T47D (cell line): ENCODE data around the gene CDIPT.
A peak's percentile ranks its signal among the peaks of the same experiment; 100 is the strongest.
"Not testable (repeated sequence)": the region's sequence is repeated elsewhere in the genome, so short reads cannot be mapped to it uniquely, and the experiment has no call there.

ENCODE experiments used
- DNase-seq, 2 experiments: peaks; one replicate each; pipeline versions ENCODE4 v3.0.0 to v3.0.0-alpha.2; 2011 to 2012; ENCODE audit warnings: low read depth in 1 of 2, low spot score in 1 of 2
- JUND ChIP-seq: IDR thresholded peaks from 2 replicates; pipeline ENCODE4 v1.6.1; 2012; ENCODE audit warnings: low read depth
- in situ Hi-C: cut with HindIII; loops from 2 replicates; pipeline ENCODE4 v1.10.0; 2016; ENCODE audit warnings: low sequenced_read_pairs, low pct_unique_long_range_greater_than_20kb

The CDIPT gene

DNA sequence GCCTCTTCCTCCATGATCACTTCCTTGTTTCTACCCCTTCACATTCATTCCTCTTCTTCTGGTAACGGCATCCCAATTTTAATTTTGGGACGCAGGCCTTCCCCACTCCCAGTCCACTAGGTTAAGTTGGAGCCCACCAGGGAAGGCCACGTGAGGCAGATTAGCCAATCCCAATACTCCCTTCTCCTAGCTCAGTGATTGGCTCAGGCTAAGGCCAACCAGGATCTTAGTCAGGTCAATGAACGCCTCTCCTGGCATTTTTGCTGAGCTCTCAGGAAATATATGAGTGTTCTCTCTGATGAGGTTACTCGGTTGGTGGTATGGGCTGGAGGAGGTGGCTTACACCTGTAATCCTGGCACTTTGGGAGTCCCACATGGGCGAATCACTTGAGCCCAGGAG lies 21.0 kb upstream of the CDIPT start:
- no peak for DNase-seq
- in situ Hi-C loops = no loop called here
- no peak for TF ChIP-seq JUND

DNA sequence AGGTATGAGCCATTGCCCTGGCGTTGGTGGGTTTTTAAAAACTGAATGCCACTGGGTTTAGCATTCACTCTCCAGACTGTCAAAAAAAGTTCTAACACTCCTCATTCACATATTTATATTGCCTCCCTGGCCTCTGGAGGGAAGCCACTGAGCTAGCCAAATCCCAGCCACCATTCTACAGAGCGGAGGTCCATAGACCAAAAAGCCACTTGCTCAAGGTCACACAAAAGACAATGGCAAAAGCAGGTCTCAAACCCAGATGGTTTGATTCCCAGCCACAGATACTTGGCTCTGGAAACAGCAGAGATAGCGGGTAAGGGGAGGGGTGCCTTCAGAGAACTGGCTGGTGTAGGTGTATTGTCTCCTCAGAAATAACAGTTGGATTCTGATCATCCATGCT lies 18.0 kb upstream of the CDIPT start:
- in situ Hi-C loops = no loop called here
- DNase-seq = no peak
- no peak for TF ChIP-seq JUND

DNA sequence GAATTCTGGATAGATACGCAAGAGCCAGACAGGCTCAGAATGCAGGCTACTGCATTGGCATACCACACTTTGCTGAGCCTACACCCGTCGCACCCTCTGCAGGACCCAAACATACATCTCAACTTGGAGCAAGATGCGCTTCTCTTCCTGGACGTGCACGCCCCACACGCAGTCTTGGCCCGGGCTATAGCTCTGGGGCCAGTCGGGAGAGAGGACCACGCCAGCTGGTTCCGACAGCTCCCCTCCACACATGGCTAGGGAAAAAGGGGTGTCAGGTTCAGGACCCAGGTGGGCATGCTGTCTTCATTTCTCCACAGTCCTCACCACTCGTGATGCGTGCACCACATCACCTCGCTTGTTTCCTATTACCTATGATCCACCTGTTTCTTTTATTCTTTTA lies 15.1 kb upstream of the CDIPT start:
- in situ Hi-C loops = no loop called here
- no peak for DNase-seq
- TF ChIP-seq JUND = no peak

DNA sequence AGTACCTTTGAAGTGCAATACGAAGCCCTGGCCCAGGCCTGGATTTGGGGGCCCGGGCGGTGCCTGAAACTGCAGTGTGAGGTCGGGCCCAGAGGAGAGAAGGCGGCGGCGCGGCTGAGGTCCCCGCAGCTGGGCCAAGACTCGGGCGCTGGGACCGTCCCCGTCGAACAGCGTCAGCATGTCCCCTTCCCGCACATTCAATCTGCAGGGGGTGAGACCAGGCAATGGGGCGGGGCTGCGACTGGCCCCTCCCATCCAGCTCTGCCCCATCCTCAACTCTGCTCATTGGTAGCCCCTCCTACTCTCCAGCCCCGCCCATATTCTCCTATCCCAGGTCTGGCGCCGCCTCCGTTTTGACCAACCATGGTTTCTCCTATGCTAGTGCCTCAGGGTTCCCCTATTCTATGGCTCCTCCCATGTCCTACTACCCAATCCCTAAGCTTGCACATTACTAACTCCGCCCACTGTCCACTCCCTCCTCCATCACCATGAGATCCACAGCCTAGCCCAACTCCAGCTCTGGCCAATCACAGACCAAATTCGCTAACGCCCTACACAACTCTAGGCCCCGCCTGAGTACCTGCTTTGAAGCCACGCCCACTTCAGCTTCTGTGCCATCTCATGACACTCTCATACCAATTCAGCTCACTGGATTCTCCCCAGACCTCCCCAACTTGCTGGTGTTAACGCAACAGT lies 14.4 kb upstream of the CDIPT start:
- in situ Hi-C loops = no loop called here
- no peak for TF ChIP-seq JUND
- DNase-seq = peak; percentile 62 to 99

DNA sequence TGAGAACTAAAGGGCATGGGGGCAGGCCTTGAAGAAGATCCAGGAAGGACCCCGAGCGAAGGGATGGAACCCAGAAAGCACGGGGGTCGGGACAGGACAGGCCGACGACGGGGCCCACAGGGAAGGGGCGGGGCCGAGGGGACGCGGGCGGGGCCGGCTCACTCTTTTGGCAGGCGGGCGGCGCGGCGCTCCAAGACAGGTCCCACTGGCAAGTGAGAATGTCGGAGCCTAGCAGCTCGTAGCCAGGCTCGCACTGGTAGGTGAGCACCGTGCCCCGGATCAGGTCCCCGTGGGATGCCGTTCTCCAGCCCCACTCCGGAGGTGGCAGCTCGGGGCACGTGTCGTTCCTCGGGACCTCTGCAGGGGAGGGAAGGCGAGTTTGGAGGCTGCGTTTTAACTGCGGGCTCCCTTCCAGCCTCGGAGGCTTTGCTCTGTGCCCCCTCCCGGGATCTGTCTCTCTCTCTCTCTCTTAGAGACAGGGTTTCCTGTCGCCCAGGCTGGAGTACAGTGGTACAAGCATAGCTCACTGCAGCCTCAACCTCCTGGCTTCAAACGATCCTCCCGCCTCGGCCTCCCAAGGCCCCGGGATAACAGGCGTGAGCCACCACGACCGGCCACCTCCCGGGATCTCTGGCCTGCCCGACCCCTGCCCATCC lies 13.7 kb upstream of the CDIPT start:
- in situ Hi-C loops = no loop called here
- TF ChIP-seq JUND = no peak

DNA sequence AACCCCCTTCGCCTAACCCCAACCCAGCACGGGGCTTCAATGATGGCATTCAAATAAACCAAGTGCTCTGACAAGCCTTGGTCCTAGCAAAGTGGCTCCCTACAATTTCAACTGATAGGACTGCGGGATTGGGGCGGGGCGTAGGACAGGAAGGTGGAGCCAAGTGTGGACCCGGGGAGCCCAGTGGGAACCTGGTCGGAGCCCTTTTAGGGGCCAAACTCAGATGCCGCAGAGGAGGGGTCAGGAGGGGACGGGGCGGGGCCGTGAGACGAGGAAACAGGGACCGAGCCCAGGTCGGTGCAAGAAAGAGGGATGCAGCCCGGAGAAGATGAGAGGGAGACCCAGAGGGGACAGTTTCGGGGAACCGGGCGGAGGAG lies 13.2 kb upstream of the CDIPT start:
- no peak for TF ChIP-seq JUND
- in situ Hi-C loops = no loop called here
- no peak for DNase-seq

More for the DNA sequence above, 13.7 kb upstream of the CDIPT start:
- no peak for DNase-seq

DNA sequence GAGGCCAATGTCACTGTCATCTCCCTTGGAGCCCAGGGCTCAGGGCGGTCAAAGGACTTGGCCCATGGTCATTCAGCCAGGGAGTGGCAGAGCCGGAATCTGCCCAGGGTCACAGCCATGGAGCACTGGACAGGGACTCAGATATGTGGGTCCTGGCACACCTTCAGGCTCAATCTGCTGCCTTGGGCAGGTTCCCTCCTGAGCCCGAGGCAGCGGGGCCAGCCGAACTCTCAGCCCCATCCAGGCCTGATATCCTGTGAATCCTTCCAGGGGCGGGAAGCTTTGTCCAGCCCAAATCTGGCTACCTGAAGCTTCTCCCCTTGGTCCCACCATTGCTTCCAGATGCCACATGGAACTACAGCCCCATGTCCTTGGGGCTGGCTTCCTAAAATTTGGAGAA lies 12.2 kb upstream of the CDIPT start:
- no peak for TF ChIP-seq JUND
- no peak for DNase-seq
- in situ Hi-C loops = no loop called here

DNA sequence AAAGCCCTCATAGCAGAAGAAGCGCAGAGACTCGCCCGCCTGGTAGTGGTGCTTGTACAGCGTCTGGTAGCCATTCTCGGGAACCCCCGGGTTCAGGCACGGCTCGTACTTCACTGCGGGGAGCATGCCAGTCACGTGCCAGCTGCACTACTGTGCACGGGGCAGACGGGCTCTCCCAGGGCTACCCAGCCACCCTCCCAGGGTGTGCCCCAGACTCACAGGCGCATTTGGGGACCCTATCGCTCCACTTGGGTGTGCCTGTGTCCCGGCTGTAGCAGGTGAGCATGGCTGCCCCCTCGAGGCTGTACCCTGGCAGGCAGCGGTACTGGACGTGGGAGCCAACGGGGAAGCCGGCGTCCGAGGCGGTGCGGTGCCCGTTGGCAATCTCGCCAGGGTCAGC lies 10.3 kb upstream of the CDIPT start:
- no peak for TF ChIP-seq JUND
- in situ Hi-C loops = no loop called here

DNA sequence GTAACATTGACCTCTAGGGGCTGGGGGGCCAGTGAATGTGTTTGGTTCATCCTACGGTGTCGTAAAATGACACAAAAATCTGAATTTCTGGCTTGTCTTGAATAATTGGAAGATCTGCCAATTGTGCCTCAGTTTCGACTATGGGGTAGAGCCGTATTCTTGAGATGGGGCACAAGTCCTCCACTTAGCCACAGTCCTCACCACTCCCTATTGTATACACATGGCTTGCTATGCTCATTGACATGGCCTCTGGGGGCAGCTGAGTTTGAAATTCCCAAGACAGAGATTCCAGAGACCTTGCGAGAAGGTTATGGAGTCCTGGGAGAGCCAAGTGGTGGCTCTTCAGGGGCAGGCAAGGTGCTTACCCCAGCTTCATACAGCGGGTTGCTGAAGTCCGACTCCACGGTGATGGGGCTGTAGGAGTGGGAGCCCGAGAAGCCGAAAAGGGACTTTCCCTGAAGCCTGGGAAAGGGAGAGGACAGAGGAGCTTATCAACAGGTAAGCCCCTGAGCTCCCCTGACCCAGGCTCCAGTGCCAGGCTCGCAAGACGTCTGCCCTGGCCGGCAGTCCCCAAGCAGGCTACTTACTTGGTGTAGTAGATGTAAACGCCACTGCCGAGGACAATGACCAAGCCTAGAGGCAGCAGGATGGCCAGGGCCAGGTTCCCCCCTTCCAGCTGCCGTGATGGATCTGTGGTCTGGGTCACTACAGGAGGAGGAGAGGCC lies 9.0 kb upstream of the CDIPT start:
- TF ChIP-seq JUND = no peak
- no peak for DNase-seq
- in situ Hi-C loops = no loop called here

More for the DNA sequence above, 10.3 kb upstream of the CDIPT start:
- no peak for DNase-seq

DNA sequence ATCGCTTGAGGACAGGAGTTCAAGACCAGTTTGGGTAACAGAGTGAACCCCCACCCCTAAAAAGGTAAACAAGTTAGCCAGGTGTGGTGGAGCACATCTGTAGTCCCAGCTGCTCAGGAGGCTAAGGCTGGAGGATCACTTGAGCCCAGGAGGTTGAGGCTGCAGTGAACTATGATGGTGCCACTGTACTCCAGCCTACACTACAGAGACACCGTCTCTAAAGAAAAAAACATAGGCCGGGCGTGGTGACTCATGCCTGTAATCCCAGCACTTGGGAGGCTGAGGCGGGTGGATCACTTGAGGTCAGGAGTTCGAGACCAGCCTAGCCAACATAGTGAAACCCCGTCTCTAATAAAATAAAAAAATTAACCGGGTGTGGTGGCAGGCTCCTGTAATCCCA lies 6.0 kb upstream of the CDIPT start:
- in situ Hi-C loops, DNase-seq: not testable (repeated sequence)

DNA sequence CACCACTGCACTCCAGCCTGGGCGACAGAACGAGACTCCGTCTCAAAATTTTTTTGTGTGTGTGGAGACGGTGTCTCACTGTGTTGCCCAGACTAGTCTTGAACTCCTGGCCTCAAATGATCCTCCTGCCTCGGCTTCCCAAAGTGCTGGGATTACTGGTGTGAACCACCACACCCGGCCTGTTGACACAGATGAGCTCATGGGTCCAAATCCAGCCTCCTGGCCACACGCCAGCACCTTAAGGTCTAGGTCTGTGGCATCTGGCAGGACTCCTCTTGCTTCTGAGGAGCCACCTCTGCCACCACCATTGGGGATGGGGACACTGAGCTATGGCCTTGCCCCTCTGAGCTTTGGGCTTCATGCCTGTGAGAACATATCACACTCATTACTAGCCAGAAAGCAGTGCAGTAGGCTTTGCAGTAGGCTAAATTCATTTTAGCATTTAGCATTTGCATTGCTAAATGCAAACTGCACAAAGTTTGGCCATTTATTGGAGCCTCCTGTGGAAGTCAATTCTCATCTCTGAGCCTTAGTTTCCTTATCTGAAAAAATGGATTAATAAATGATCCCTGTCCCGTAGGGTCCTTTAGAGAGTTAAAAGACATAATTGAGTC lies 5.5 kb upstream of the CDIPT start:
- DNase-seq = peak in 1 of 2 experiments; percentile 50
- TF ChIP-seq JUND = no peak
- in situ Hi-C loops = no loop called here

DNA sequence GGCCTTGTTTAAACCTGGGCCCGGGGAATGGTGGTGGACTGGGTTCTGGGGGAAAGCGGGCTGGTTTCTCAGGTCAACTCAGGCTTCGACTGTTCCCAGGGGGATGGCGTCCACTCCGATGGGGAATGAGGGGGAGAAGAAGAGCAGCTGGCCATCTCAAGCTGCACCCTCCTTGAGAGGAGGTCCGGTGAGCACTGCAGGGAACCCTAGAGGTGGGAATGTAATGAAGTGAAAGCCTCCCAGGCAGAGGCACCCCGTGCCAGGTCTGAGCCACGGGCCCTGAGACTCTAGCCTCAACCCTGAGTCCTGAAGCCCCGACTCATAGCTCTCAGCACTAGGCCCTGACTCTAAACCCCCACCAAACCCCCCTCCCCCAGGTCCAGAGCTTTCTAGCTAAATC lies 1.2 kb upstream of the CDIPT start:
- in situ Hi-C loops = no loop called here
- no peak for TF ChIP-seq JUND
- no peak for DNase-seq

DNA sequence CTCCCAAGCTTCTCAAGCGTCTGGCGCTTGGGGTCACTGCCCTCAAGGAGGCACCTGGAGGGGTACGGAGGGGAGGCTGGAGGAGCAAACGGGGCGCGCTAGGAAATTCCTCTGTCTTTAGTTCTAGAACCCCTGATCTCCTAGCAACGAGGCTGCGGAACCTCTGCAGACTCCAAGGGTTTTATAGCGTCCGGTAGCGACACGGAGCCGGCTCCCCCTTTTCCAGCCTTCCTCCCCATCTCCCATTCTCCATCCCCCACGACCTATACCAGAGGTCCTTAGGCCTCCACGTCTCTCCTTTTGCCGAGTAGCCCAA lies 601 bp upstream of the CDIPT start:
- no peak for TF ChIP-seq JUND
- in situ Hi-C loops = no loop called here
- DNase-seq = no peak
